GM19324 (cell line): ENCODE data around the gene ARHGAP4.

Source experiments
- ATAC-seq: cut with Tn5 transposase; IDR thresholded peaks from one replicate; pipeline ENCODE4 v1.9.1; 2021; ENCODE audit warnings: mild to moderate bottlenecking, moderate library complexity; ENCODE audit not compliant: unreplicated experiment, low FRiP score

The ARHGAP4 gene

GRCh38 chrX:153928846-153929245 lies 2.8 kb upstream of the ARHGAP4 start:
- no peak for ATAC-seq

GRCh38 chrX:153927922-153928760 lies 2.1 kb upstream of the ARHGAP4 start:
- peak; percentile 90 for ATAC-seq

GRCh38 chrX:153927672-153927921 lies 1.5 kb upstream of the ARHGAP4 start:
- no peak for ATAC-seq

- ATAC-seq, result peak; percentile 30
These were observed 1.0 kb upstream of the ARHGAP4 start for GRCh38 chrX:153926858-153927671.

GRCh38 chrX:153926552-153926857 lies 441 bp upstream of the ARHGAP4 start:
- no peak for ATAC-seq

- ATAC-seq, result no peak
These were observed 701 bp downstream of the ARHGAP4 start for GRCh38 chrX:153925387-153925738.

GRCh38 chrX:153924149-153924861 lies 1.8 kb downstream of the ARHGAP4 start:
- no peak for ATAC-seq

- ATAC-seq, result no peak
These were observed 2.9 kb downstream of the ARHGAP4 start for GRCh38 chrX:153922932-153923857.

- no peak for ATAC-seq
These were observed 4.3 kb downstream of the ARHGAP4 start for GRCh38 chrX:153921511-153922446.

- no peak for ATAC-seq
These were observed 5.0 kb downstream of the ARHGAP4 start for GRCh38 chrX:153921070-153921469.

- no peak for ATAC-seq
These were observed 5.5 kb downstream of the ARHGAP4 start for GRCh38 chrX:153920546-153920945.

- no peak for ATAC-seq
These were observed 6.8 kb downstream of the ARHGAP4 start for GRCh38 chrX:153919281-153919680.

- no peak for ATAC-seq
These were observed 8.2 kb downstream of the ARHGAP4 start for GRCh38 chrX:153917869-153918268.

- ATAC-seq, result no peak
These were observed 12.4 kb downstream of the ARHGAP4 start for GRCh38 chrX:153913701-153914100.

- ATAC-seq, result no peak
These were observed 12.9 kb downstream of the ARHGAP4 start for GRCh38 chrX:153913211-153913610.

- no peak for ATAC-seq
These were observed 14.3 kb downstream of the ARHGAP4 start for GRCh38 chrX:153911798-153912197.

- no peak for ATAC-seq
These were observed 15.6 kb downstream of the ARHGAP4 start for GRCh38 chrX:153910446-153910845.

- ATAC-seq, result no peak
These were observed 16.1 kb downstream of the ARHGAP4 start for GRCh38 chrX:153909980-153910360.
